Transverse colon (tissue), 3 donors: Measurements from ENCODE around the gene SMAD7.

Experiments
- CTCF ChIP-seq, 5 experiments: fragments of 200-600 bp in 3 of 5; fragments of 450-650 bp in 2 of 5; sonication (generic) in 3 of 5; IDR thresholded peaks; 1 replicate in 2 of 5; 2 replicates in 3 of 5; pipeline ENCODE4 v1.5.1; 2016 to 2017; ENCODE audit warnings: antibody characterized with exemption in 5 of 5, inconsistent platforms in 3 of 5, mild to moderate bottlenecking in 2 of 5, moderate library complexity in 1 of 5
- POLR2A ChIP-seq: fragments of 450-650 bp; IDR thresholded peaks from one replicate; pipeline ENCODE4 v1.6.1; 2016; ENCODE audit warnings: antibody characterized with exemption, mild to moderate bottlenecking, moderate library complexity

DNA sequence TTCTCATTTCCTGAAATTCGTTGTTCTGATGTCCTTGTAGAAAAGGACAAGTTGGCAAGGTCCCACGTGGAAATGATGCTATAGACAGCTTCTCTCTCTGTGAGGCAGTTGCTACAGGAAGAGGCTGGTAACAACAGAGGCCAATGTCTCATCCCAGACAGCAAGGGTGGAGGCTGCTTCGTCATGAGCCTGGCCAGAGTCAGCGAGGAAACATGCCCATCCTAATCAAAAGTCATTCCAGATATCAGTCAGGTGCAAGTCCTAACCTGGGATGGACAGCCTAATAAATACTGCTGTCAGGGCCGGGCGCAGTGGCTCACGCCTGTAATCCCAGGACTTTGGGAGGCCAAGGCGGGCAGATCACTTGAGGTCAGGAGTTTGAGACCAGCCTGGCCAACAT lies 6.4 kb upstream of the SMAD7 start:
- no peak for TF ChIP-seq CTCF (IDR thresholded peaks at IDR 0.05)
- TF ChIP-seq POLR2A: no peak
